Fibroblast of lung (primary cell): ENCODE results near the gene REXO2.

Experiments used
- CTCF ChIP-seq, 2 donors: IDR thresholded peaks in 1 of 2; conservative IDR thresholded peaks in 1 of 2; 1 replicate in 1 of 2; 2 replicates in 1 of 2; pipeline ENCODE4 v1.5.1; 2011 to 2012; ENCODE audit warnings: low read length in 2 of 2, control low read depth in 1 of 2, inconsistent platforms in 1 of 2, low read depth in 1 of 2, mild to moderate bottlenecking in 1 of 2
- EZH2 ChIP-seq: IDR thresholded peaks from 2 replicates; pipeline ENCODE4 v1.5.1; 2012; ENCODE audit warnings: low read length, control low read depth, mild to moderate bottlenecking; ENCODE audit errors: missing control alignments

- TF ChIP-seq CTCF (conservative IDR thresholded peaks at IDR 0.05 in 1 of 2, IDR thresholded peaks at IDR 0.05 in 1 of 2; ENCODE audit: low read depth in 1 of 2, low read length in 2 of 2) (no peak), EZH2 (no peak)
Measured at GRCh38 chr11:114499756-114500155, 60.5 kb downstream of the REXO2 start.
